ENCODE results near the gene TMTC2. TPM values are rescaled to one million over a fixed set of nuclear protein-coding genes. Genes with fewer than 3 reads are reported as not detected.

TMTC2 gene
- total and polyA plus RNA-seq, 10 of the 15 experiments (the other 5 are each of a cell fraction or from before 2014, with no cell fraction given) = 0.14 to 9.7 (median 1.2) TPM

GRCh38 chr12:82696543-82696942 is 9.8 kb downstream of the TMTC2 start:
- no peak for DNase-seq (ENCODE audit: low read depth, low spot score)
- Histone ChIP-seq H3K36me3 (ENCODE audit: control insufficient read depth in 2 of 2, insufficient read depth in 2 of 2, low read length in 1 of 2) (no peaks in the 10 kb centered on the region), H3K27ac (ENCODE audit: control insufficient read depth, insufficient read depth) (no peak overlapping the region), H3K9me3 (replicated peaks; ENCODE audit: control insufficient read depth, insufficient read depth, low read length) (no peaks in the 10 kb centered on the region; the same call in 1 of the 3 replicates), H4K20me1 (ENCODE audit: control insufficient read depth, insufficient read depth) (no peaks in the 10 kb centered on the region), H3K4me3 (no peak overlapping the region), H3K27me3 (replicated peaks in 1 of 2; ENCODE audit: control insufficient read depth in 2 of 2, insufficient read depth in 2 of 2, low read length in 1 of 2) (no peaks in the 10 kb centered on the region), H3K4me1 (ENCODE audit: control insufficient read depth, insufficient read depth, low read length) (no peaks in the 10 kb centered on the region), H2AFZ (ENCODE audit: control insufficient read depth, low read depth, low read length) (no peak overlapping the region), H3K4me2 (ENCODE audit: control insufficient read depth, insufficient read depth) (no peak overlapping the region), H3K9ac (ENCODE audit: control insufficient read depth, insufficient read depth, low read length) (no peak overlapping the region), H3K79me2 (ENCODE audit: control insufficient read depth, insufficient read depth, low read length) (no peaks in the 10 kb centered on the region)
- in situ Hi-C loops (cut with MboI) (no loop called here), intact Hi-C loops (cut with micrococcal nuclease; ENCODE audit: unreplicated experiment) (no loop called here)
- SMC1A ChIA-PET (ENCODE audit: uncharacterized antibody, unreplicated experiment) = interaction anchor here (0.8 to 2.2 kb wide), 4 partner anchors 11 to 303 kb away, joined by 3 to 11 read pairs (median 4); no protein-coding TSS in a partner anchor
- ATAC-seq = no peak
- no TSS peak for BruUV-seq (replicated peaks)
- CTCF ChIA-PET = interaction anchor here (0.7 to 3.8 kb wide), 4 partner anchors 9 to 1127 kb away, joined by 3 to 20 read pairs (median 4); partner anchors contain the start of gene TMTC2
- POLR2A ChIA-PET = interaction anchor here (0.8 kb wide), 1 partner anchor 10 kb away, joined by 3 read pairs; the partner anchor contains the start of gene TMTC2
- no peak for FAIRE-seq
- RAD21 ChIA-PET (ENCODE audit: unreplicated experiment) = interaction anchor here (3.8 kb wide), 1 partner anchor 10 kb away, joined by 16 read pairs; the partner anchor contains the start of gene TMTC2
- TF ChIP-seq, protein P1, sequence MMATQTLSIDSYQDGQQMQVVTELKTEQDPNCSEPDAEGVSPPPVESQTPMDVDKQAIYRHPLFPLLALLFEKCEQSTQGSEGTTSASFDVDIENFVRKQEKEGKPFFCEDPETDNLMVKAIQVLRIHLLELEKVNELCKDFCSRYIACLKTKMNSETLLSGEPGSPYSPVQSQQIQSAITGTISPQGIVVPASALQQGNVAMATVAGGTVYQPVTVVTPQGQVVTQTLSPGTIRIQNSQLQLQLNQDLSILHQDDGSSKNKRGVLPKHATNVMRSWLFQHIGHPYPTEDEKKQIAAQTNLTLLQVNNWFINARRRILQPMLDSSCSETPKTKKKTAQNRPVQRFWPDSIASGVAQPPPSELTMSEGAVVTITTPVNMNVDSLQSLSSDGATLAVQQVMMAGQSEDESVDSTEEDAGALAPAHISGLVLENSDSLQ (IDR thresholded peaks at IDR 0.05) = no peak
- TF ChIP-seq BRCA1 (IDR thresholded peaks at IDR 0.05; ENCODE audit: low read depth, low read length) = no peak
- TF ChIP-seq NBN (IDR thresholded peaks at IDR 0.05) = no peak
- TF ChIP-seq FOXM1 (IDR thresholded peaks at IDR 0.05; ENCODE audit: low read depth, low read length) = no peak
- TF ChIP-seq, protein P2, sequence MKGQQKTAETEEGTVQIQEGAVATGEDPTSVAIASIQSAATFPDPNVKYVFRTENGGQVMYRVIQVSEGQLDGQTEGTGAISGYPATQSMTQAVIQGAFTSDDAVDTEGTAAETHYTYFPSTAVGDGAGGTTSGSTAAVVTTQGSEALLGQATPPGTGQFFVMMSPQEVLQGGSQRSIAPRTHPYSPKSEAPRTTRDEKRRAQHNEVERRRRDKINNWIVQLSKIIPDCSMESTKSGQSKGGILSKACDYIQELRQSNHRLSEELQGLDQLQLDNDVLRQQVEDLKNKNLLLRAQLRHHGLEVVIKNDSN (IDR thresholded peaks at IDR 0.05; ENCODE audit: borderline replicate concordance, extremely low read length, insufficient read depth, low read depth, low read length) = no peak
- no peak for TF ChIP-seq CBX5 (IDR thresholded peaks at IDR 0.05; ENCODE audit: low read depth)
- TF ChIP-seq NRF1 (conservative IDR thresholded peaks at IDR 0.05; ENCODE audit: low read depth, low read length) = no peak
- no peak for TF ChIP-seq EGR1 (IDR thresholded peaks at IDR 0.05; ENCODE audit: borderline replicate concordance in 1 of 2, low read depth in 2 of 2, low read length in 2 of 2)
- no peak for TF ChIP-seq ZBTB11 (CRISPR knock-in tag; IDR thresholded peaks at IDR 0.05)
- TF ChIP-seq E4F1 (IDR thresholded peaks at IDR 0.05; ENCODE audit: borderline replicate concordance, partially characterized antibody) = no peak
- TF ChIP-seq RAD51 (IDR thresholded peaks at IDR 0.05) = no peak
- TF ChIP-seq SREBF2 (IDR thresholded peaks at IDR 0.05; ENCODE audit: low read length) = no peak
- TF ChIP-seq, protein P3, sequence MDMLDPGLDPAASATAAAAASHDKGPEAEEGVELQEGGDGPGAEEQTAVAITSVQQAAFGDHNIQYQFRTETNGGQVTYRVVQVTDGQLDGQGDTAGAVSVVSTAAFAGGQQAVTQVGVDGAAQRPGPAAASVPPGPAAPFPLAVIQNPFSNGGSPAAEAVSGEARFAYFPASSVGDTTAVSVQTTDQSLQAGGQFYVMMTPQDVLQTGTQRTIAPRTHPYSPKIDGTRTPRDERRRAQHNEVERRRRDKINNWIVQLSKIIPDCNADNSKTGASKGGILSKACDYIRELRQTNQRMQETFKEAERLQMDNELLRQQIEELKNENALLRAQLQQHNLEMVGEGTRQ (IDR thresholded peaks at IDR 0.05; ENCODE audit: borderline replicate concordance, low read depth, low read length) = no peak
- TF ChIP-seq CBFB (IDR thresholded peaks at IDR 0.05; ENCODE audit: low read depth) = no peak

All from GM12878 (cell line).